ENCODE measurements around the gene GPR108.

Gene GPR108

GRCh38 chr19:6737873-6738786 lies 750 bp upstream of the GPR108 start:
- peak; percentile 70 for DNase-seq (ENCODE audit: low read depth)

GRCh38 chr19:6736917-6737283 lies 480 bp downstream of the GPR108 start:
- no peak for DNase-seq (ENCODE audit: low read depth)

- DNase-seq (ENCODE audit: low read depth): peak; percentile 58
These were observed 1.0 kb downstream of the GPR108 start for GRCh38 chr19:6736169-6736916.

GRCh38 chr19:6735181-6735911 lies 2.0 kb downstream of the GPR108 start:
- DNase-seq (ENCODE audit: low read depth): no peak

GRCh38 chr19:6734096-6734696 lies 3.2 kb downstream of the GPR108 start:
- no peak for DNase-seq (ENCODE audit: low read depth)

GRCh38 chr19:6733338-6734095 lies 3.9 kb downstream of the GPR108 start:
- no peak for DNase-seq (ENCODE audit: low read depth)

- no peak for DNase-seq (ENCODE audit: low read depth)
These were observed 4.5 kb downstream of the GPR108 start for GRCh38 chr19:6732803-6733337.

- no peak for DNase-seq (ENCODE audit: low read depth)
These were observed 5.6 kb downstream of the GPR108 start for GRCh38 chr19:6731822-6732221.

GRCh38 chr19:6730941-6731670 lies 6.3 kb downstream of the GPR108 start:
- DNase-seq (ENCODE audit: low read depth): no peak

- DNase-seq (ENCODE audit: low read depth): no peak
These were observed 7.1 kb downstream of the GPR108 start for GRCh38 chr19:6730153-6730804.

- no peak for DNase-seq (ENCODE audit: low read depth)
These were observed 7.7 kb downstream of the GPR108 start for GRCh38 chr19:6729573-6730152.

- DNase-seq (ENCODE audit: low read depth): no peak
These were observed 9.0 kb downstream of the GPR108 start for GRCh38 chr19:6728346-6728745.

- DNase-seq (ENCODE audit: low read depth): no peak
These were observed 11.7 kb downstream of the GPR108 start for GRCh38 chr19:6725513-6726231.

- DNase-seq (ENCODE audit: low read depth): no peak
These were observed 12.5 kb downstream of the GPR108 start for GRCh38 chr19:6724631-6725492.

- DNase-seq (ENCODE audit: low read depth): no peak
These were observed 13.6 kb downstream of the GPR108 start for GRCh38 chr19:6723738-6724137.

GRCh38 chr19:6723108-6723618 lies 14.2 kb downstream of the GPR108 start:
- DNase-seq (ENCODE audit: low read depth): no peak

- no peak for DNase-seq (ENCODE audit: low read depth)
These were observed 15.6 kb downstream of the GPR108 start for GRCh38 chr19:6721773-6722172.

- no peak for DNase-seq (ENCODE audit: low read depth)
These were observed 16.3 kb downstream of the GPR108 start for GRCh38 chr19:6721138-6721474.
